ENCODE results near the gene KCNJ16. TPM values are rescaled to one million over a fixed set of nuclear protein-coding genes. Genes with fewer than 3 reads are reported as not detected.

Gene KCNJ16
- total RNA-seq, 2 donors from 2014 or later: not detected

- Mint-ChIP-seq H3K9me3 (peaks cover 3% of the 10 kb centered on the region), H3K36me3 (ENCODE audit: low read depth) (no peaks in the 10 kb centered on the region), H3K4me1 (peaks cover 10% of the 10 kb centered on the region), H3K4me3 (no peak overlapping the region), H3K27ac (no peak overlapping the region), H3K27me3 (peaks cover 50% of the 10 kb centered on the region)
- no peak for ATAC-seq (replicated peaks)
Measured at GRCh38 chr17:70172449-70172848, 97.4 kb downstream of the KCNJ16 start.

- no peak overlapping the region for H3K4me3 Mint-ChIP-seq
- H3K36me3 Mint-ChIP-seq (ENCODE audit: low read depth): no peaks in the 10 kb centered on the region
- H3K4me1 Mint-ChIP-seq: peaks cover 10% of the 10 kb centered on the region
- ATAC-seq (replicated peaks): no peak
- H3K27me3 Mint-ChIP-seq: peaks cover 47% of the 10 kb centered on the region
- H3K27ac Mint-ChIP-seq: no peak overlapping the region
- peaks cover 3% of the 10 kb centered on the region for H3K9me3 Mint-ChIP-seq
Measured at GRCh38 chr17:70172923-70173322, 97.9 kb downstream of the KCNJ16 start.

DNA sequence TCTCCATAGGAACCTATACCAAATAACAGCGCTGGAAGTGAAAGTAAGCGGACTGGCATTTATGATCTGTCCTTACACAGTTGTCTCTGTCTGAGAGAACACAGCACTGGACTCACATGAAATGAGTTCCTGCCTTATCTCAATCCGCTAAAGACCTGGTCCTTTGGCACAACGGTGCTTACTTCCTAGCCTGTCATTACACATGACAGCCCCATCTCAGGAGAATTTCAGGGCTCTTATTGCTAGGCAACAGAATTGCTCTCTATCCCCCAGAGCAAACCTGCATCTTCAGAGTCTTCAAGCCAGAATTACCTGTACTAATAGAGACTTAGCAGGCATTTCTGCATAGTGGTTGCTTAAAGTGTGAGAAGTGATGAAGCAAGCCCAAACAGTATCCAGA lies 98.7 kb downstream of the KCNJ16 start:
- no peak for ATAC-seq (replicated peaks)
- Mint-ChIP-seq H3K4me3 (no peak overlapping the region), H3K27me3 (peaks cover 45% of the 10 kb centered on the region), H3K9me3 (peaks cover 3% of the 10 kb centered on the region), H3K4me1 (peaks cover 4% of the 10 kb centered on the region), H3K36me3 (ENCODE audit: low read depth) (no peaks in the 10 kb centered on the region), H3K27ac (no peak overlapping the region)

GRCh38 chr17:70181376-70181775 lies 106.4 kb downstream of the KCNJ16 start:
- H3K9me3 Mint-ChIP-seq: no peaks in the 10 kb centered on the region
- no peaks in the 10 kb centered on the region for H3K4me1 Mint-ChIP-seq
- no peak for ATAC-seq (replicated peaks)
- no peaks in the 10 kb centered on the region for H3K36me3 Mint-ChIP-seq (ENCODE audit: low read depth)
- peaks cover 25% of the 10 kb centered on the region for H3K27me3 Mint-ChIP-seq
- no peak overlapping the region for H3K27ac Mint-ChIP-seq
- H3K4me3 Mint-ChIP-seq: no peak overlapping the region

DNA sequence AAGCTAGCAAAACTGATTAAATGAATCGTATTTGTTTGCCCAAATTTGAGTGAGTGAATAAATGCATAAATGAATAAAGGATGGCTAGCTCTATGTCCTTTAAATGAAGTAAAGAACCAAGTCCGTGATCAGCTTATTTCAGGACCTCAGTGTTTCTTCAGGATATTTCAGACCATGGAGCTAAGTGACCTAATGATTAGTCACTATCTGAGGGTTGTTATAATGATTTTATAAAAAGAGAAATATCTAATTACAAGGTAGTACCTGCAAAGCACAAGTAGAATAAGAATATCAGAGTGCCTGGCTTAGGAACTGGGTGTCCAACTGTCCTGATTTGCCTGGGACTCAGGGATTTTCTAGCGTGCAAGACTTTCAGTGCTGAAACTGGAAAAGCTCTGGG lies 106.8 kb downstream of the KCNJ16 start:
- no peak for ATAC-seq (replicated peaks)
- Mint-ChIP-seq H3K4me1 (no peaks in the 10 kb centered on the region), H3K36me3 (ENCODE audit: low read depth) (no peaks in the 10 kb centered on the region), H3K27me3 (peaks cover 25% of the 10 kb centered on the region), H3K4me3 (no peak overlapping the region), H3K9me3 (no peaks in the 10 kb centered on the region), H3K27ac (no peak overlapping the region)

GRCh38 chr17:70183508-70183907 lies 108.5 kb downstream of the KCNJ16 start:
- H3K27ac Mint-ChIP-seq: no peak overlapping the region
- no peak overlapping the region for H3K4me3 Mint-ChIP-seq
- peaks cover 16% of the 10 kb centered on the region for H3K27me3 Mint-ChIP-seq
- H3K36me3 Mint-ChIP-seq (ENCODE audit: low read depth): no peaks in the 10 kb centered on the region
- H3K9me3 Mint-ChIP-seq: no peaks in the 10 kb centered on the region
- no peaks in the 10 kb centered on the region for H3K4me1 Mint-ChIP-seq
- ATAC-seq (replicated peaks): no peak

DNA sequence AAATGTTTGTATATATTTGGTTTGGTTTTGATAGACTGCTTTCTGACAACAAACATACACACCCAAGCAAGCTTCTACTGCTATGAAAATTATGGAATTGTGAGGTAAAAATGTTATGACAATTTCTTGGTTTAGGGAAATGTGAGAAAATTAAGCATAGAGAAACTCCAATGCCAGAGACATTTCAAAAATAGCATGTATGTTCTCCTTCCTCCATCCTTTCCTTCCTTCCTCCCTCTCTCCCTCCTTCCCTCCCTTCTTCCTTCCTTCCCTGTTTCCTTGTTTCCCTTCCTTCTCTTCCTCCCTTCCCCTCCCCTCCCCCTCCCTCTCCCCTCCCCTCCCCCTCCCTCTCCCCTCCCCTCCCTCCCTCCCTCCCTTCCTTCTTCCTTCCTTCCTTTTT lies 109.2 kb downstream of the KCNJ16 start:
- H3K27ac Mint-ChIP-seq: no peak overlapping the region
- no peak for ATAC-seq (replicated peaks)
- no peak overlapping the region for H3K4me3 Mint-ChIP-seq
- no peaks in the 10 kb centered on the region for H3K36me3 Mint-ChIP-seq (ENCODE audit: low read depth)
- no peaks in the 10 kb centered on the region for H3K4me1 Mint-ChIP-seq
- H3K9me3 Mint-ChIP-seq: no peaks in the 10 kb centered on the region
- H3K27me3 Mint-ChIP-seq: peaks cover 22% of the 10 kb centered on the region

- no peaks in the 10 kb centered on the region for H3K4me1 Mint-ChIP-seq
- no peak overlapping the region for H3K4me3 Mint-ChIP-seq
- ATAC-seq (replicated peaks): no peak
- no peak overlapping the region for H3K27ac Mint-ChIP-seq
- no peaks in the 10 kb centered on the region for H3K36me3 Mint-ChIP-seq (ENCODE audit: low read depth)
- H3K27me3 Mint-ChIP-seq: peaks cover 22% of the 10 kb centered on the region
- H3K9me3 Mint-ChIP-seq: no peaks in the 10 kb centered on the region
Measured at GRCh38 chr17:70184770-70185169, 109.7 kb downstream of the KCNJ16 start.

Other genes starting within 250 kb of the KCNJ16 start
- gene KCNJ2, start 94.3 kb downstream of the KCNJ16 start, total RNA-seq: not detected

Measured in activated T-helper 17 cell treated with anti-CD3 and anti-CD28 coated beads, Interleukin-2, amount 50 U/mL, for 72 hours (primary cell).